ENCODE measurements around the gene SNTA1. TPM values are rescaled to one million over a fixed set of nuclear protein-coding genes. Genes with fewer than 3 reads are reported as not detected.

The SNTA1 gene
- total RNA-seq, 1 experiment from 2014 or later = 14.6 TPM

GRCh38 chr20:33459599-33459998, 16.0 kb upstream of the SNTA1 start:
- intact Hi-C loops (cut with micrococcal nuclease) = loop anchor here (5.0 to 10.0 kb wide), 2 partner anchors 208 to 665 kb away; partner anchors contain the start of gene ACTL10
- H3K4me1 ChIP-seq (ENCODE audit: control insufficient read depth in 1 of 2, insufficient read depth in 2 of 2, low read length in 2 of 2) = peaks cover 0 to 9% of the 10 kb centered on the region in 2 experiments; a peak in 2 of 4 replicates
- H3K36me3 ChIP-seq (ENCODE audit: control insufficient read depth in 1 of 2, insufficient read depth in 2 of 2, low read length in 2 of 2) = no peaks in the 10 kb centered on the region
- ChIA-PET POLR2A (no interaction called here), CTCF (no interaction called here), RAD21 (ENCODE audit: low non-redundant PET in 1 of 2, low total read pairs in 2 of 2, uncharacterized antibody in 2 of 2, unreplicated experiment in 2 of 2) (no interaction called here)
- no peaks in the 10 kb centered on the region for H3K9me3 ChIP-seq (ENCODE audit: control insufficient read depth in 1 of 2, insufficient read depth in 1 of 2, low read depth in 1 of 2, low read length in 2 of 2)
- H3K9me2 ChIP-seq (ENCODE audit: insufficient read depth) = no peaks in the 10 kb centered on the region
- no peak overlapping the region for H3K4me2 ChIP-seq (ENCODE audit: low read length)
- no peak overlapping the region for H3K27ac ChIP-seq (ENCODE audit: low read depth, low read length)
- BruUV-seq (replicated peaks) = no TSS peak
- ATAC-seq = no peak
- H3K4me3 ChIP-seq (replicated peaks in 1 of 2; ENCODE audit: low read depth in 1 of 2, low read length in 2 of 2) = no peak overlapping the region
- H3K27me3 ChIP-seq (ENCODE audit: insufficient read depth, low read length) = no peaks in the 10 kb centered on the region
- H2AFZ ChIP-seq (ENCODE audit: low read depth, low read length, poor library complexity, severe bottlenecking) = no peak overlapping the region
- no peaks in the 10 kb centered on the region for H4K20me1 ChIP-seq (ENCODE audit: insufficient read depth)
- no peaks in the 10 kb centered on the region for H3K79me2 ChIP-seq (ENCODE audit: insufficient read depth, low read length)
- no peak for DNase-seq (ENCODE audit: low read depth, low spot score)
- no peak overlapping the region for H3K9ac ChIP-seq (ENCODE audit: low read length)
- no peak for TF ChIP-seq ZBTB33 (IDR thresholded peaks at IDR 0.05; ENCODE audit: extremely low read depth, insufficient replicate concordance, low read length)
- TF ChIP-seq REST (IDR thresholded peaks at IDR 0.05; ENCODE audit: low read depth) = no peak
- TF ChIP-seq FOSL1 (IDR thresholded peaks at IDR 0.05; ENCODE audit: low read depth) = no peak
- TF ChIP-seq ELF1 (IDR thresholded peaks at IDR 0.05; ENCODE audit: borderline replicate concordance, low read depth) = no peak
- no peak for TF ChIP-seq JUND (IDR thresholded peaks at IDR 0.05)
- no peak for TF ChIP-seq YY1 (IDR thresholded peaks at IDR 0.05; ENCODE audit: extremely low read depth, insufficient replicate concordance, low read depth, low read length)
- no peak for TF ChIP-seq ATF3 (IDR thresholded peaks at IDR 0.05)
- no peak for TF ChIP-seq EGR1 (IDR thresholded peaks at IDR 0.05; ENCODE audit: low read depth)
- TF ChIP-seq CBX3 (IDR thresholded peaks at IDR 0.05; ENCODE audit: low read depth) = no peak
- TF ChIP-seq MAX (IDR thresholded peaks at IDR 0.05) = no peak
- TF ChIP-seq SRF (IDR thresholded peaks at IDR 0.05; ENCODE audit: low read depth) = no peak
- no peak for TF ChIP-seq POLR2A (IDR thresholded peaks at IDR 0.05; ENCODE audit: borderline replicate concordance, extremely low read depth, insufficient read depth, insufficient read length)
- no peak for TF ChIP-seq ZNF274 (IDR thresholded peaks at IDR 0.05; ENCODE audit: low read depth, low read length)

Data from HCT116 (cell line).